ENCODE data around the gene TNRC6B. TPM values are rescaled to one million over a fixed set of nuclear protein-coding genes. Genes with fewer than 3 reads are reported as not detected.
"Not testable (repeated sequence)": the region's sequence is repeated elsewhere in the genome, so short reads cannot be mapped to it uniquely, and the experiment has no call there.

TNRC6B gene
- polyA plus RNA-seq, 3 donors = 7.2 to 16.5 (median 11.8) TPM

- DNase-seq = no peak
- Histone ChIP-seq H4K20me1 (ENCODE audit: insufficient read depth, low read length) (peaks cover 100% of the 10 kb centered on the region), H3K4me1 (ENCODE audit: control insufficient read depth in 1 of 2, insufficient read depth in 2 of 2, low read length in 2 of 2) (peaks cover 17 to 27% of the 10 kb centered on the region in 2 donors), H2AFZ (ENCODE audit: insufficient read depth, low read depth, low read length, poor library complexity, severe bottlenecking) (no peak overlapping the region), H3K9ac (ENCODE audit: insufficient read depth, low read length, poor library complexity, severe bottlenecking) (no peak overlapping the region), H3K4me2 (replicated peaks; ENCODE audit: extremely low read depth, low read length, poor library complexity, severe bottlenecking) (no peak overlapping the region), H3K4me3 (replicated peaks in 1 of 3; ENCODE audit: low read depth in 2 of 3, low read length in 3 of 3) (no peak overlapping the region), H3K27ac (ENCODE audit: low read depth in 1 of 2, low read length in 2 of 2) (no peak overlapping the region), H3K9me3 (replicated peaks in 1 of 2; ENCODE audit: control insufficient read depth in 1 of 2, insufficient read depth in 1 of 2, low read length in 2 of 2) (no peaks in the 10 kb centered on the region), H3K27me3 (ENCODE audit: control insufficient read depth in 2 of 2, insufficient read depth in 2 of 2, low read length in 2 of 2) (no peaks in the 10 kb centered on the region), H3K36me3 (replicated peaks in 1 of 2; ENCODE audit: control insufficient read depth in 1 of 2, insufficient read depth in 2 of 2, low read length in 2 of 2) (peaks cover 2 to 9% of the 10 kb centered on the region in 2 donors), H3K79me2 (ENCODE audit: insufficient read depth, low read length) (peaks cover 100% of the 10 kb centered on the region)
- intact Hi-C loops (cut with micrococcal nuclease) = no loop called here
- H3K4me3 Mint-ChIP-seq = no peak overlapping the region
- H3K27ac Mint-ChIP-seq = peak overlapping the region in 1 of 7 donors; percentile 6
- no peak for TF ChIP-seq CTCF (IDR thresholded peaks at IDR 0.05)
- peaks cover 0 to 1% (median 0%) of the 10 kb centered on the region in 3 donors for H3K27me3 Mint-ChIP-seq (ENCODE audit: low read depth in 3 of 3)
- 44% methylated on average over 3 of the region's 3 CpGs for WGBS (ENCODE audit: insufficient coverage)
- H3K9me3 Mint-ChIP-seq = peaks cover 0 to 1% (median 0%) of the 10 kb centered on the region in 7 donors
- peaks cover 61% of the 10 kb centered on the region for H3K4me1 Mint-ChIP-seq
- H3K36me3 Mint-ChIP-seq = peaks cover 20 to 27% of the 10 kb centered on the region in 2 donors
These were observed 16.9 kb downstream of the TNRC6B start for GRCh38 chr22:40194656-40195055.

DNA sequence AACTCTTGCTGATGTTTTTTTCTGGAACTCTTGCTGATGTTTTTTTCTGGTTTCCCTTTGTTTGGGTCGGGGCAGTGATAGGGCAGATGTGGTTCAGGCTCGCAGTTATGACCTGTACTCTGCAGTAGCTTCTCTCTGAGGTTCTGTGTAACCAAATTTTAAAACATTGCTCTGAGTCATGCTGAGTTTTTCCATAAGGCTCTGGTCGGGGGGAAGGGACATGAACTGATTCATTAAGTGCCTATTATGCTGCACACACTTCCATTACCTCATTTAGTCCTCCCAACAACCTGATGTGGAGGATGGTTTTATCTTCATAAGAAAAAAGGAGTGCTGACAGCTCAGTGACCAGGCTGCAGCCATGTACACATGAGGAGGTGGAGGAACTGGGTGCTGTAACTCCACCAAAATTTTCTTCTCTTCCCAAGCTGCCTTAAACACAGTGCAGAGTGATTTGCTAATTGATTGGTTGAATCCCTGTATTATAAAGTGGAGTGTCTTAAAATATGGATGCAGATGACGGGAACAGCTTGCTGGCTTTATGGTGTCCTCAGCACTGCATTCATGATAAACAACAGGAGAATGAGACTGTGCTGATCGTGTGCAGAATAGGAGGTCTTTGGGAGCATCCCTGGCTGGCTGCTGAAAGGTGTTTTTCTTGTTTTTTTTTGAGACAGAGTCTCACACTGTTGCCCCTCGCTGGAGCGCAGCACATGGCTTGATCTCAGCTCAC lies 19.1 kb downstream of the TNRC6B start:
- H4K20me1 ChIP-seq (ENCODE audit: insufficient read depth, low read length) = peaks cover 99% of the 10 kb centered on the region
- no peak overlapping the region for H3K4me3 Mint-ChIP-seq
- WGBS (ENCODE audit: insufficient coverage) = 83% methylated on average over 6 of the region's 7 CpGs
- H3K27ac Mint-ChIP-seq = peak overlapping the region in 3 of 7 donors; percentile 1 to 60 (median 36)
- peaks cover 100% of the 10 kb centered on the region for H3K79me2 ChIP-seq (ENCODE audit: insufficient read depth, low read length)
- H3K36me3 Mint-ChIP-seq = peaks cover 14 to 21% of the 10 kb centered on the region in 2 donors
- no peak overlapping the region for H3K27ac ChIP-seq (ENCODE audit: low read depth in 1 of 2, low read length in 2 of 2)
- H3K9ac ChIP-seq (ENCODE audit: insufficient read depth, low read length, poor library complexity, severe bottlenecking) = no peak overlapping the region
- no peak overlapping the region for H3K4me3 ChIP-seq (replicated peaks in 1 of 3; ENCODE audit: low read depth in 2 of 3, low read length in 3 of 3)
- H3K9me3 Mint-ChIP-seq = peaks cover 0 to 1% (median 0%) of the 10 kb centered on the region in 7 donors
- no peak overlapping the region for H3K4me2 ChIP-seq (replicated peaks; ENCODE audit: extremely low read depth, low read length, poor library complexity, severe bottlenecking)
- no peak overlapping the region for H2AFZ ChIP-seq (ENCODE audit: insufficient read depth, low read depth, low read length, poor library complexity, severe bottlenecking)
- H3K36me3 ChIP-seq (replicated peaks in 1 of 2; ENCODE audit: control insufficient read depth in 1 of 2, insufficient read depth in 2 of 2, low read length in 2 of 2) = peaks cover 2 to 9% of the 10 kb centered on the region in 2 donors
- TF ChIP-seq CTCF (IDR thresholded peaks at IDR 0.05) = no peak
- no peaks in the 10 kb centered on the region for H3K27me3 ChIP-seq (ENCODE audit: control insufficient read depth in 2 of 2, insufficient read depth in 2 of 2, low read length in 2 of 2)
- H3K4me1 ChIP-seq (ENCODE audit: control insufficient read depth in 1 of 2, insufficient read depth in 2 of 2, low read length in 2 of 2) = peaks cover 17 to 18% of the 10 kb centered on the region in 2 donors
- peaks cover 0 to 1% (median 0%) of the 10 kb centered on the region in 3 donors for H3K27me3 Mint-ChIP-seq (ENCODE audit: low read depth in 3 of 3)
- intact Hi-C loops (cut with micrococcal nuclease) = no loop called here
- no peak for DNase-seq
- peaks cover 44% of the 10 kb centered on the region for H3K4me1 Mint-ChIP-seq
- no peaks in the 10 kb centered on the region for H3K9me3 ChIP-seq (replicated peaks in 1 of 2; ENCODE audit: control insufficient read depth in 1 of 2, insufficient read depth in 1 of 2, low read length in 2 of 2)

DNA sequence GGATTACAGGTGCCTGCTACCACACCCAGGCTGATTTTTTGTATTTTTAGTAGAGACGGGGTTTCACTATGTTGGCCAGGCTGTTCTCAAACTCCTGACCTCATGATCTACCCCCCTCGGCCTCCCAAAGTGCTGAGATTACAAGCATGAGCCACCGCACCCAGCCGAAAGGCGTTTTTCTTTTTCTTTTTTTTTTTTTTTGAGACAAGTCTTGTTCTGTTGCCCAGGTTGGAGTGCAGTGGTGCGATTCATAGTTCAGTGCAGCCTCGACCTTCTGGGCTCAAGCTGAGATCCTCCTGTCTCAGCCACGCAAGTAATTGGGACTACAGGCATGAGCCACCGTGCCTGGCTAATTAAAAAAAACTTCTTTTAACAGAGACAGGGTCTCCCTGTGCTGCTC lies 19.7 kb downstream of the TNRC6B start:
- DNase-seq; H3K27me3 Mint-ChIP-seq (ENCODE audit: low read depth in 3 of 3); H3K27me3 ChIP-seq (ENCODE audit: control insufficient read depth in 2 of 2, insufficient read depth in 2 of 2, low read length in 2 of 2); H3K9ac ChIP-seq (ENCODE audit: insufficient read depth, low read length, poor library complexity, severe bottlenecking); H3K9me3 Mint-ChIP-seq; H2AFZ ChIP-seq (ENCODE audit: insufficient read depth, low read depth, low read length, poor library complexity, severe bottlenecking); H3K4me2 ChIP-seq (replicated peaks; ENCODE audit: extremely low read depth, low read length, poor library complexity, severe bottlenecking); H3K9me3 ChIP-seq (replicated peaks in 1 of 2; ENCODE audit: control insufficient read depth in 1 of 2, insufficient read depth in 1 of 2, low read length in 2 of 2); H3K4me3 ChIP-seq (replicated peaks in 1 of 3; ENCODE audit: low read depth in 2 of 3, low read length in 3 of 3); H3K27ac ChIP-seq (ENCODE audit: low read depth in 1 of 2, low read length in 2 of 2); H3K4me3 Mint-ChIP-seq; intact Hi-C loops (cut with micrococcal nuclease): not testable (repeated sequence)
- Histone ChIP-seq H3K4me1 (ENCODE audit: control insufficient read depth in 1 of 2, insufficient read depth in 2 of 2, low read length in 2 of 2) (peaks cover 11 to 12% of the 10 kb centered on the region in 2 donors), H3K36me3 (replicated peaks in 1 of 2; ENCODE audit: control insufficient read depth in 1 of 2, insufficient read depth in 2 of 2, low read length in 2 of 2) (peaks cover 2 to 12% of the 10 kb centered on the region in 2 donors), H4K20me1 (ENCODE audit: insufficient read depth, low read length) (peaks cover 99% of the 10 kb centered on the region), H3K79me2 (ENCODE audit: insufficient read depth, low read length) (peaks cover 100% of the 10 kb centered on the region)
- Mint-ChIP-seq H3K27ac (peak overlapping the region in 1 of 7 donors; percentile 60), H3K4me1 (peaks cover 39% of the 10 kb centered on the region), H3K36me3 (peaks cover 15 to 25% of the 10 kb centered on the region in 2 donors)
- WGBS (ENCODE audit: insufficient coverage) = 98% methylated on average over 7 of the region's 9 CpGs
